Suprapubic skin (tissue), 3 donors: ENCODE data around the gene UBTD1.

ENCODE experiments used
- EP300 ChIP-seq: sonication (generic); formaldehyde crosslinking; IDR thresholded peaks from one replicate; pipeline ENCODE4 v1.6.1; 2017; ENCODE audit warnings: antibody characterized with exemption
- POLR2A ChIP-seq, 2 donors: fragments of 450-650 bp; IDR thresholded peaks; one replicate each; pipeline ENCODE4 v1.6.1; 2017; ENCODE audit warnings: antibody characterized with exemption in 2 of 2, mild to moderate bottlenecking in 2 of 2, moderate library complexity in 2 of 2
- TF ChIP-seq, protein P1 (sequence below), 2 donors: fragments of 200-600 bp in 1 of 2; fragments of 450-650 bp in 1 of 2; sonication (generic) in 1 of 2; IDR thresholded peaks; one replicate each; pipeline ENCODE4 v1.5.1; 2016 to 2019; ENCODE audit warnings: antibody characterized with exemption in 2 of 2, mild to moderate bottlenecking in 1 of 2, moderate library complexity in 1 of 2

DNA sequence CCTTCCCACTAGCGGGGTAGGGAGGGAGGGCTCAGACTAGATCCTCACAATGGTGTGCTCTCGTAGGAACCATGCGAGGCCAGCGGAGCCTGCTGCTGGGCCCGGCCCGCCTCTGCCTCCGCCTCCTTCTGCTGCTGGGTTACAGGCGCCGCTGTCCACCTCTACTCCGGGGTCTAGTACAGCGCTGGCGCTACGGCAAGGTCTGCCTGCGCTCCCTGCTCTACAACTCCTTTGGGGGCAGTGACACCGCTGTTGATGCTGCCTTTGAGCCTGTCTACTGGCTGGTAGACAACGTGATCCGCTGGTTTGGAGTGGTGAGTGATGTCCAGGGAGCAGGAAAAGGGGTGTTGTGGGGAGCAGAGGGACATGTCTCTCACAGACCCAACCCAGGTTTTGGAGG lies 47.1 kb upstream of the UBTD1 start:
- TF ChIP-seq POLR2A (IDR thresholded peaks at IDR 0.05) (no peak), EP300 (no peak)
- TF ChIP-seq, protein P1, sequence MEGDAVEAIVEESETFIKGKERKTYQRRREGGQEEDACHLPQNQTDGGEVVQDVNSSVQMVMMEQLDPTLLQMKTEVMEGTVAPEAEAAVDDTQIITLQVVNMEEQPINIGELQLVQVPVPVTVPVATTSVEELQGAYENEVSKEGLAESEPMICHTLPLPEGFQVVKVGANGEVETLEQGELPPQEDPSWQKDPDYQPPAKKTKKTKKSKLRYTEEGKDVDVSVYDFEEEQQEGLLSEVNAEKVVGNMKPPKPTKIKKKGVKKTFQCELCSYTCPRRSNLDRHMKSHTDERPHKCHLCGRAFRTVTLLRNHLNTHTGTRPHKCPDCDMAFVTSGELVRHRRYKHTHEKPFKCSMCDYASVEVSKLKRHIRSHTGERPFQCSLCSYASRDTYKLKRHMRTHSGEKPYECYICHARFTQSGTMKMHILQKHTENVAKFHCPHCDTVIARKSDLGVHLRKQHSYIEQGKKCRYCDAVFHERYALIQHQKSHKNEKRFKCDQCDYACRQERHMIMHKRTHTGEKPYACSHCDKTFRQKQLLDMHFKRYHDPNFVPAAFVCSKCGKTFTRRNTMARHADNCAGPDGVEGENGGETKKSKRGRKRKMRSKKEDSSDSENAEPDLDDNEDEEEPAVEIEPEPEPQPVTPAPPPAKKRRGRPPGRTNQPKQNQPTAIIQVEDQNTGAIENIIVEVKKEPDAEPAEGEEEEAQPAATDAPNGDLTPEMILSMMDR (IDR thresholded peaks at IDR 0.05): no peak
